ENCODE results near the gene MORN4. TPM values are rescaled to one million over a fixed set of nuclear protein-coding genes. Genes with fewer than 3 reads are reported as not detected.

The MORN4 gene
- total and polyA plus RNA-seq, 2 of the 13 experiments (the other 11 are each of a cell fraction or from before 2014, with no cell fraction given) = 3.4 to 9.1 TPM

GRCh38 chr10:97587183-97587582, 46.1 kb downstream of the MORN4 start:
- Histone ChIP-seq H2AFZ (ENCODE audit: low read length) (no peak overlapping the region), H3K79me2 (ENCODE audit: insufficient read depth, low read length) (peaks cover 3% of the 10 kb centered on the region), H3K4me1 (ENCODE audit: insufficient read depth, low read length) (peaks cover 72% of the 10 kb centered on the region), H3K27me3 (ENCODE audit: control insufficient read depth in 1 of 2, insufficient read depth in 2 of 2, low read length in 2 of 2) (no peaks in the 10 kb centered on the region), H3K4me2 (ENCODE audit: low read depth, low read length) (0 out of 2 replicates have a peak overlapping the region, but pooled peaks have one; percentile 39), H4K20me1 (ENCODE audit: insufficient read depth, low read length) (no peaks in the 10 kb centered on the region), H3K9ac (ENCODE audit: insufficient read depth, low read depth, low read length) (no peak overlapping the region), H3K4me3 (replicated peaks in 1 of 3; ENCODE audit: insufficient read depth in 1 of 3, low read depth in 2 of 3, low read length in 3 of 3) (no peak overlapping the region), H3K9me3 (ENCODE audit: low read length) (no peaks in the 10 kb centered on the region), H3K27ac (ENCODE audit: extremely low read length, insufficient read depth, low read length) (peak overlapping the region; percentile 45), H3K36me3 (replicated peaks in 1 of 2; ENCODE audit: control insufficient read depth in 1 of 2, insufficient read depth in 2 of 2, low read length in 2 of 2) (no peaks in the 10 kb centered on the region; a peak in 1 of 5 replicates)
- ChIA-PET CTCF (ENCODE audit: low intra/inter-chr PET ratio, low total read pairs) (no interaction called here), POLR2A (no interaction called here)
- in situ Hi-C loops (cut with HindIII; ENCODE audit: extremely low pct_ligation_motif_present, low pct_unique_long_range_greater_than_20kb) (no loop called here), intact Hi-C loops (cut with micrococcal nuclease; ENCODE audit: unreplicated experiment) (no loop called here)
- WGBS (ENCODE audit: low lambda C conversion rate) = 81% methylated on average over 2 of the region's 2 CpGs
- BruUV-seq (replicated peaks) = no TSS peak
- no peak for DNase-seq (ENCODE audit: low spot score)
- TF ChIP-seq ZNF770 (CRISPR knock-in tag; IDR thresholded peaks at IDR 0.05) (peak; percentile 69), ZNF121 (CRISPR knock-in tag; IDR thresholded peaks at IDR 0.05) (0 out of 2 replicates have a peak, but pooled peaks have one; percentile 28), DRAP1 (CRISPR knock-in tag; IDR thresholded peaks at IDR 0.05) (no peak), PRDM4 (CRISPR knock-in tag; IDR thresholded peaks at IDR 0.05; ENCODE audit: borderline replicate concordance) (no peak), FOXK2 (IDR thresholded peaks at IDR 0.05) (no peak), YY1 (IDR thresholded peaks at IDR 0.05; ENCODE audit: insufficient read depth, insufficient replicate concordance, low read depth, low read length) (no peak)
- FAIRE-seq = no peak
- no peak for ATAC-seq

All from HepG2 (cell line).